Measurements from ENCODE around the gene ANKRD36.
"Not testable (repeated sequence)": the region's sequence is repeated elsewhere in the genome, so short reads cannot be mapped to it uniquely, and the experiment has no call there.

The ANKRD36 gene

GRCh38 chr2:97293687-97294086, 180.7 kb downstream of the ANKRD36 start:
- not testable (repeated sequence) for DNase-seq (ENCODE audit: low read depth)
